GM23248 (cell line): ENCODE results near the gene ADRA2C. TPM values are rescaled to one million over a fixed set of nuclear protein-coding genes. Genes with fewer than 3 reads are reported as not detected.

ENCODE experiments used
- DNase-seq: peaks from one replicate; pipeline ENCODE4 v3.0.0-alpha.2; 2015
- H2AFZ ChIP-seq: fragments of 200-600 bp; sonication (generic); 2 replicates; pipeline ENCODE4 v1.6.1; 2016; ENCODE audit warnings: antibody characterized with exemption
- H3F3A ChIP-seq: fragments of 200-600 bp; sonication (generic); 2 replicates; pipeline ENCODE4 v1.6.1; 2016; ENCODE audit warnings: mild to moderate bottlenecking, antibody characterized with exemption, mixed run types; ENCODE audit not compliant: insufficient read depth
- H3K27ac ChIP-seq: fragments of 200-600 bp; sonication (generic); 2 replicates; pipeline ENCODE4 v1.5.1; 2016; ENCODE audit warnings: mild to moderate bottlenecking
- H3K27me3 ChIP-seq: fragments of 200-600 bp; sonication (generic); replicated peaks from 2 replicates; pipeline ENCODE4 v1.6.1; 2016; ENCODE audit warnings: mild to moderate bottlenecking; ENCODE audit not compliant: insufficient read depth
- H3K36me3 ChIP-seq: fragments of 200-600 bp; sonication (generic); 2 replicates; pipeline ENCODE4 v1.6.1; 2016; ENCODE audit warnings: low read depth, mild to moderate bottlenecking
- H3K4me1 ChIP-seq: fragments of 200-600 bp; sonication (generic); 2 replicates; pipeline ENCODE4 v1.6.1; 2016; ENCODE audit warnings: mild to moderate bottlenecking; ENCODE audit not compliant: insufficient read depth
- H3K4me2 ChIP-seq: fragments of 200-600 bp; sonication (generic); one replicate; pipeline ENCODE4 v1.6.1; 2016; ENCODE audit warnings: mild to moderate bottlenecking; ENCODE audit not compliant: unreplicated experiment
- H3K4me3 ChIP-seq: fragments of 200-600 bp; sonication (generic); 2 replicates; pipeline ENCODE4 v1.5.1; 2016; ENCODE audit warnings: mild to moderate bottlenecking
- H3K79me2 ChIP-seq: fragments of 200-600 bp; sonication (generic); 2 replicates; pipeline ENCODE4 v1.6.1; 2016; ENCODE audit warnings: mild to moderate bottlenecking; ENCODE audit not compliant: insufficient read depth
- H3K9ac ChIP-seq: fragments of 200-600 bp; sonication (generic); 2 replicates; pipeline ENCODE4 v1.6.1; 2016; ENCODE audit warnings: mild to moderate bottlenecking
- H3K9me2 ChIP-seq: fragments of 200-600 bp; sonication (generic); 2 replicates; pipeline ENCODE4 v1.6.1; 2016; ENCODE audit warnings: mixed run types, mild to moderate bottlenecking, moderate library complexity; ENCODE audit not compliant: insufficient read depth
- H3K9me3 ChIP-seq: fragments of 200-600 bp; sonication (generic); one replicate; pipeline ENCODE4 v1.6.1; 2017; ENCODE audit warnings: low read depth
- H4K20me1 ChIP-seq: fragments of 200-600 bp; sonication (generic); 2 replicates; pipeline ENCODE4 v1.6.0; 2016; ENCODE audit not compliant: insufficient read depth
- EZH2 ChIP-seq: fragments of 200-600 bp; sonication (generic); IDR thresholded peaks from 2 replicates; pipeline ENCODE4 v1.6.1; 2018; ENCODE audit warnings: antibody characterized with exemption, mild to moderate bottlenecking; ENCODE audit not compliant: insufficient read depth, poor library complexity, severe bottlenecking
- EZH2phosphoT487 ChIP-seq: fragments of 200-600 bp; sonication (generic); IDR thresholded peaks from 2 replicates; pipeline ENCODE4 v1.6.1; 2018; ENCODE audit warnings: antibody characterized with exemption, moderate library complexity, mild to moderate bottlenecking, low read depth; ENCODE audit not compliant: insufficient read depth
- WGBS, 2 experiments: methylation state at CpG; one replicate each; pipeline ENCODE4 v1.1.6; 2015 to 2017; ENCODE audit warnings: low lambda C conversion rate in 2 of 2, low coverage in 1 of 2; ENCODE audit errors: missing lambda C conversion rate in 2 of 2; 5-methylcytosine and 5-hydroxymethylcytosine counted together
- in situ Hi-C: fragments of 300-500 bp; cut with MboI; formaldehyde crosslinking; loops from 2 replicates; pipeline ENCODE4 v1.15.0; 2020
- polyA plus RNA-seq: library from polyadenylated mRNA; unstranded; fragments of >200 nt; fragmentation: Nextera tagmentation; extraction: Ambion mirVana; gene quantifications from 2 replicates; pipeline ENCODE4 v1.2.1, GENCODE V29; 2016
- total RNA-seq: library from RNA; depleted of rRNA; stranded (reverse); fragments of >200 nt; shearing (Covaris generic); gene quantifications from 2 replicates; pipeline ENCODE4 v1.2.3, GENCODE V29; 2014

The ADRA2C gene
- total and polyA plus RNA-seq, 2 experiments from 2014 or later: 0.14 to 2.2 TPM

GRCh38 chr4:3727847-3728469 is 38.2 kb upstream of the ADRA2C start:
- Histone ChIP-seq H4K20me1 (no peaks in the 10 kb centered on the region), H3K9ac (no peak overlapping the region), H3K4me3 (no peak overlapping the region), H3K27ac (no peak overlapping the region), H3F3A (no peaks in the 10 kb centered on the region), H3K4me1 (peaks cover 5% of the 10 kb centered on the region), H3K27me3 (peaks cover 20% of the 10 kb centered on the region), H2AFZ (no peak overlapping the region), H3K4me2 (no peak overlapping the region), H3K36me3 (no peaks in the 10 kb centered on the region), H3K9me3 (no peaks in the 10 kb centered on the region), H3K79me2 (no peaks in the 10 kb centered on the region), H3K9me2 (no peaks in the 10 kb centered on the region)
- TF ChIP-seq EZH2phosphoT487 (no peak), EZH2 (no peak)
- DNase-seq: no peak
- in situ Hi-C loops: no loop called here
- WGBS, 2 experiments: 51% methylated on average over 13 to 16 of the region's 16 CpGs

- no peak for TF ChIP-seq EZH2phosphoT487
- no peak for TF ChIP-seq EZH2
- Histone ChIP-seq H3K9me2 (no peaks in the 10 kb centered on the region), H3K36me3 (no peaks in the 10 kb centered on the region), H3K4me2 (peak overlapping the region; percentile 8), H4K20me1 (no peaks in the 10 kb centered on the region), H3K4me1 (peaks cover 5% of the 10 kb centered on the region), H3K9me3 (no peaks in the 10 kb centered on the region), H3K27me3 (peaks cover 12% of the 10 kb centered on the region), H3K79me2 (no peaks in the 10 kb centered on the region), H3F3A (no peaks in the 10 kb centered on the region), H3K9ac (no peak overlapping the region), H3K27ac (no peak overlapping the region), H3K4me3 (no peak overlapping the region), H2AFZ (peak overlapping the region; percentile 68)
- peak; percentile 89 for DNase-seq
- WGBS, 2 experiments: 18 to 21% methylated on average over 11 of the region's 11 CpGs
- in situ Hi-C loops: no loop called here
These were observed 36.9 kb upstream of the ADRA2C start for GRCh38 chr4:3729188-3729881.

GRCh38 chr4:3729882-3730226 is 36.3 kb upstream of the ADRA2C start:
- in situ Hi-C loops: no loop called here
- H3K27ac ChIP-seq: no peak overlapping the region
- no peaks in the 10 kb centered on the region for H3K9me2 ChIP-seq
- no peaks in the 10 kb centered on the region for H3K9me3 ChIP-seq
- no peak for DNase-seq
- no peaks in the 10 kb centered on the region for H4K20me1 ChIP-seq
- H3K4me2 ChIP-seq: peak overlapping the region; percentile 8
- no peaks in the 10 kb centered on the region for H3K79me2 ChIP-seq
- no peaks in the 10 kb centered on the region for H3K36me3 ChIP-seq
- no peak overlapping the region for H3K4me3 ChIP-seq
- no peak overlapping the region for H3K9ac ChIP-seq
- no peaks in the 10 kb centered on the region for H3F3A ChIP-seq
- WGBS, 2 experiments: 31 to 38% methylated on average over 5 of the region's 5 CpGs
- no peak for TF ChIP-seq EZH2
- TF ChIP-seq EZH2phosphoT487: no peak
- H3K4me1 ChIP-seq: peaks cover 5% of the 10 kb centered on the region
- H2AFZ ChIP-seq: peak overlapping the region; percentile 68
- peaks cover 7% of the 10 kb centered on the region for H3K27me3 ChIP-seq

GRCh38 chr4:3730422-3731190 is 35.6 kb upstream of the ADRA2C start:
- Histone ChIP-seq H3K9me2 (no peaks in the 10 kb centered on the region), H3K9ac (no peak overlapping the region), H3K4me2 (no peak overlapping the region), H3F3A (no peaks in the 10 kb centered on the region), H4K20me1 (no peaks in the 10 kb centered on the region), H3K4me1 (peaks cover 5% of the 10 kb centered on the region), H3K4me3 (no peak overlapping the region), H3K9me3 (no peaks in the 10 kb centered on the region), H3K79me2 (no peaks in the 10 kb centered on the region), H3K27me3 (peaks cover 4% of the 10 kb centered on the region; the same call in 1 of the 2 replicates), H3K27ac (no peak overlapping the region), H3K36me3 (no peaks in the 10 kb centered on the region), H2AFZ (no peak overlapping the region)
- WGBS, 2 experiments: 64 to 72% methylated on average over 8 to 17 of the region's 17 CpGs
- no peak for TF ChIP-seq EZH2phosphoT487
- TF ChIP-seq EZH2: no peak
- DNase-seq: no peak
- in situ Hi-C loops: no loop called here
